GM21367 (cell line): Measurements from ENCODE around the gene UGT1A4.

ENCODE experiments used
- ATAC-seq: cut with Tn5 transposase; IDR thresholded peaks from one replicate; pipeline ENCODE4 v1.9.1; 2021; ENCODE audit not compliant: unreplicated experiment

UGT1A4 gene

DNA sequence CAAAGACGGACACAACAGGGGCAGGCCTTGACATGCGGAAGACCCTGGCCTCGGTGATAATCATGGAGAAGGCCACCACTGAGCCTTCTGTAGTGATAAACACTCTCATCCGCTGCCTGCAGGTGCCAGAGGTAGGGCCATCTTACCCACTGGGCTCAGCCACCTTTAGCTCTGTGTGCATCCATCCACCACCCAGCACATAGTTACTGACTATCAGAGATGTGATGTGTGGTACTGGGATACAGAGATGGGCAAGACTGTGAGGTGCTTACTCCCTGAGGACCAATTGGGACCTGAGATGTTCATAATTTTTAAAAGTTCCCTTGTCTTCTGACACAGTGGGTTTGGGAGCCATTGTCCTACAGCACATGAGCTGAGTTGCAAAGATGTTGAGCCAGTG, 61.2 kb downstream of the UGT1A4 start:
- ATAC-seq: no peak

GRCh38 chr2:233780771-233781170, 62.2 kb downstream of the UGT1A4 start:
- ATAC-seq: no peak

DNA sequence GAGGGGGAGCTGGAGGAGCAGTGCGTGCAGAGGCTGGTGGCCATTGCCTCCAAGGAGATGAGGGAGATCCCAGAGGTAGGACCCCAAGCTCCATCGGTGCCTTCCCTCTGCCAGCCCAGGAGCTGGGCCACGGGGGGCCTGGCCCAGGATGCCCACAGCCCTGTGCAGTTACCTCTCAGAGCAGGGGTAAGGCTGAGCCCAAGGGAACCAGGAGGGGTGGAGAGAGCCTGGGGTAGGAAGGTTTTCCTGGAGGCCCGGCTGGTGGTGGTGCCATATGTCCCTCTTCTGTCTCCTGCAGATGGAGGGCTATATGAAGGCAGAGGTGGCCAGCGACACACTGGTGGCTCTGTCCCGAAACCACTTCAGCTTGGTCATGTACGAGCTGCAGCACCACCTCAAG, 71.0 kb downstream of the UGT1A4 start:
- ATAC-seq: no peak

DNA sequence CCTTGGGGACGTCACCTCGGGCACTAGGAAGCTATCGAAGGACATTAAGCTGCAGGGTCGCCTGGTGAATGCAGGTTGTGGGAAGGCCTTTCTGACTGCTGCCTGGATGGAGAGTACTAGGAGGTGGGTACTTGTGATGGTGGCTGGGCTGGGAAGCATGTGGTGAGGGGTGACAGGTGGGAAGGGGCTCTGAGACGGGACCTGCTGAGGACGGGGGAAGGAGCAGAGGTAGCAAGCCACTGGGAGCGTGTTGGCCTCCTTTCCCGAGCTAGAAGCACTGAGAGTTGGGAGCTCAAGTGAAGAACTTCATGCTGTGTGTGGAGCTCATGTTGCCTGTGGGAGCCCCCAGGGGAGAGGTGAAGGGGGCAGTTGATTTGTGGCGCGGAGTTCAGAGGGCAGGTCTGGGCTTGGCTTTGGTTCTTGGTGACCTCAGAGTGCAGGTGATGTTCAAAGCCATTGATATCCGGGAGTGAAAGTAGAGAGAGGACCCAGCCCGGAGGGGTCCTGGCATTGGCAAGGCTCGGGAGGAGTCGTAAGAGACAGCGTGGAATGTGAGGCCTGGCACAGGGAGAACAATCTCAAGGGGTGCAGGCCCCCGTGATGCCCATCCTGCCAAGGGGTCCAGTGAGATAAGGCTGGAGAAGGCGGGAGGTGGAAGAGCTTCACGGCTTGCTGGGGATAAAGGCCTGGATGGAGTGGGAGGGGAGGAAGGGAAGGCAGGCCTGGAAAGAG, 72.8 kb downstream of the UGT1A4 start:
- ATAC-seq: no peak

- no peak for ATAC-seq
Measured at GRCh38 chr2:233791883-233792329, 73.4 kb downstream of the UGT1A4 start.

DNA sequence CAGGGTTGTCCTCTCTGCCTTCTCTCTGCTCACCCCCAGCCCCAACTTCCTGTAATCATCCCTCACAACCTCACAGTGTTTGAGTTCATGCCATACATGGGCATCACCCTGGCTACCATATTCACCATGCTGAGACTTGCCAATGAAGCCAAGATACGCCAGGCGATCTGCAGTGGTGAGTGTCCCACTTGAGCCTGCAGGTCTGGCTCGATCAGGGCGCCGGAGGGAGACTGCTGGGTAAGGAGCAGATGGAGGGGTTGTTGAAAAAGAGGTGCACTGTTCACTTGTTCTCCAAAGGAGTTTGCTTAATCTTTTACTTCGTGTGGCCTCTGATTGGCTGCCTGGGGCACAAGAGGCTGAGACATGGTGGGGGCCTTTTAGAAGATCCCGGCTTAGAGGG, 74.2 kb downstream of the UGT1A4 start:
- no peak for ATAC-seq

GRCh38 chr2:233793465-233794127, 75.1 kb downstream of the UGT1A4 start:
- ATAC-seq: no peak

DNA sequence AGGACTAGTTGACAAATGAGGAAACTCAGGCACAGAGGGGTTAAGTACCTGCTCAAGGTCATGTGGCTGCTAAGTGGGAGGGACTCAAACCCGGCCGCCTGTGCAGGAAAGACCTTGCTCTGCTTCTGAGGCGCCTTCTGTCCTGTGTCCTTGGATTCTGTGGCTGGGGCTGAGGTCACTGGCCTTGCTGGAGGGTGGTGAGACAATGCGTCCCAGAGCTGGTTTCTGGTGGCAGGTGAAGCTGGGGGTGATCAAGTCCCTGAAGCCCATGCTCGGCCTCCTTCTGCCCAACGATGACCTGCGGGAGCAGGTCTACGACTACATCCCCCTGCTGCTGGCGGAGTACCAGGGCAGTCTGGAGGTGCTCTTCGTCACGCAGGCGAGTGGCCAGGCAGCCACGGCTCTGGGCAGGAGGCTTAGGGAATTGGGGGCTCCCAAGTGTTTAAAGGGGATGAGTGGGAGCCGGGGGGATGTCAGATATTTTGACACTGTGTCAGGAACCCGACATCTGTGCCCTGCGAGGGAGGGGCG, 75.7 kb downstream of the UGT1A4 start:
- no peak for ATAC-seq

DNA sequence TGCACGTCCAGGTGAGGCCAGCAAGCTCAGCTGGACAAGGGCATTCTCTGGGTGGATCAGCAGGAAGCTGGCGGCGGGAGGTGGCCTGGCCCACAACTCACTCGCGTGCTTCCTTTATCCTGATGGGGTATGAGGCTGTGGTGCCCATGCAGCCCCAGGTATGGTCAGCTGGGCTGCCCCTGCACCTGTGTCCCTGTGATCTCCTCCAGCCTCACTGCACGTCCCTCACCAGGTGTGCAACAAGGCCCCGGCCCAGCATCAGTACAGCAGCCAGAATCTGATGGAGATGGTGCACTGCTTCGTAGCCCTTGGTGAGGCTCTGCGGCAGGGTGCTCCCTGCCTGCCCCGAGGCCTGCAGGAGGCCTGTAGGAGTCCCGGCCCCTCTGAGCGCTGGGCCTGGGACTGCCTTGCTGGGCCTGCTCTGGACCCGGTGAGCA, 77.2 kb downstream of the UGT1A4 start:
- ATAC-seq: no peak

GRCh38 chr2:233796254-233796653, 77.7 kb downstream of the UGT1A4 start:
- no peak for ATAC-seq

DNA sequence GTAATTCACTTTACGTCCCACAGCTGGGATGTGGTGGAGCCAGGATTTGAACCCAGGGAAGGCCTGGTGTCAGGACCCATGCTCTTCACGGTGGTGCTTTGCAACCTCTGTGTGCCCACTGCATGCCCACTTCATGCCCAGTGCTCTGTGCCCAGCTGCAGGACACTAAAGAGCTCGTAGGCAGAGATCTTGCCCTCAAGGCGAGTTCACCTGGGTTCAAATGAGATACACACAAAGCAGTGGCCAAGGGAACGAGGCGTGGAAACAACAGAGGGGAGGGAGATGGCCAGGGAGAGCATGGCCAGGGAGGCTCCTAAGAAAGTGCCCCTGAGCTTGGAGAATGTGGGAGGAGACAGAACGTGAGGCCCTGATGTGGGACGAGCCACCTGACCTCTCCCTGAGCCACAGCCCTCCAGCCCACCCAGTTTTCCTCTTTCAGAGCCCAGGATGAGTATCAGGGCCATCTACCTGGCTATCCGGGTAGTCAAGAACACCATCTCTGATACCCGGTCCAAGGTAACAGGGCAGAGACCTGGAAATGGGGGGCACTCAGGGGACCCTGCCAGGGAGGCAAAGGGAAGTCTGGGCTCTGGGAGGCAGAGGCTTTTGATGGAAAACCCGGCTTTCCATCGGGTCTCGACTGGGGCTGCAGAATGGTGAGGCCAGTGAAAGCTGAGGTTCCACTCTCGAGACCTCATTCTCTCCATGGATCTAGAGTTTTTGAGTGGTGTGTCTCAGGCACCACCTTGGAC, 80.0 kb downstream of the UGT1A4 start:
- ATAC-seq: no peak

DNA sequence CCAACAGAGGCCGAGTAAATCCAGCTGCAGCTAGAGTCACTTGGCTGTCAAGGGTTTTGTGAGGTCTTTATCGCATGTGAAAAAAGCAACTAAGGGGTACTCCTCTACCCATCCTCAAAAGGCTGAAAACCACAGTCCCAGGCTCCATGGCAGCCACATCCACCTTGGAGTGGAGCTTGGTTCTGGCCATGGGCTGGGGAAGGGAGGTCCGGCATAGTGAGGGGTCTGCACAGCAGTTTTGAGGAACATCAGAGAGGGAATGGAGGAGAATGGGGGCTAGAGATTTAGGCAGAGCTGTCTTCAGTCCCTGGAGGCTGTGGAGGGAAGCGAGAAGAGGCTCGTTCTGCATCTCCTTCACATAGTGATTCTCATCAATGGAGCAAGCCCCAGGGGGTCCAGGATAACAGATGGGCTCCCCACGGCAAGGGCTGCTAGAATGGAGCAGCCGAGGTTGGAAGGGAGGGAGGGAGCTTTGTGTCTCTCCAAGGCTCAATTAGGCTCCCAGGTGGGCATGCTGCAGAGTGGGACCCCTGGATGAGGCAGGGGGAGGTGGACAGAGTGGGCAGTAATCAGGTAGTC, 80.6 kb downstream of the UGT1A4 start:
- ATAC-seq: no peak

- no peak for ATAC-seq
Measured at GRCh38 chr2:233799716-233800115, 81.2 kb downstream of the UGT1A4 start.

- ATAC-seq: no peak
Measured at GRCh38 chr2:233800208-233800607, 81.7 kb downstream of the UGT1A4 start.

- ATAC-seq: no peak
Measured at GRCh38 chr2:233801357-233802131, 83.0 kb downstream of the UGT1A4 start.

DNA sequence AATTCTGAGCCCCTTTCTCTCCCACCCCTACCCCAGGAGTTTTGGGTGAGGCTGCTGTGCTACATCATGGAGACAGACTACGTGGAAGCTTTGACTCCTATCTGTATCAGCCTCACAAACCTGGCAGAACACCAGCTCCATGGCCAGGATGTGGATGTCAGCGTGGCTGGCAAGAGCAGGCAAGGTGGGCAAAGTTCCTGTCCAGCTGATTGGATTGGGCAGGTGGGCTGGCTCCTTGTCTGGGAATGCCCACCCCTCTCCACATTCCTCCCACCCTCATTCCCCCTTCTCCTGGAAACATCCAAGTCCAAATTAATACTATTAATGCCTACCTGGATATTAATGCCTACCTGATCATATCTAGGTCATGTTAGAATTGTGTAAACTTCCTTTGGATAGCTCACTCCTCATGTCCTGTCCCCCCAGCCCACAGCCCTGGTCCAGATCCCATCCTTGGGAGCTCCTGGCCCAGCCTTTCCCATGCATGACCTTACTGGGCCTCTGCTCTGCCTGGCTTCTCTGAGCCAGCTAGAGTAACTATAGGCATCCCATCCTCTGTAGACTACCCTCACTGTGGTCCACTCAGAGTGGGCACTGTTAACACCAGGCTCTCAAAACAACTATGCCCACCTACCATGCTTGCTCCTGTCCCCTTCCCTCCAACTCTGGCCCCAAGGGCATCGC, 83.7 kb downstream of the UGT1A4 start:
- ATAC-seq: no peak

DNA sequence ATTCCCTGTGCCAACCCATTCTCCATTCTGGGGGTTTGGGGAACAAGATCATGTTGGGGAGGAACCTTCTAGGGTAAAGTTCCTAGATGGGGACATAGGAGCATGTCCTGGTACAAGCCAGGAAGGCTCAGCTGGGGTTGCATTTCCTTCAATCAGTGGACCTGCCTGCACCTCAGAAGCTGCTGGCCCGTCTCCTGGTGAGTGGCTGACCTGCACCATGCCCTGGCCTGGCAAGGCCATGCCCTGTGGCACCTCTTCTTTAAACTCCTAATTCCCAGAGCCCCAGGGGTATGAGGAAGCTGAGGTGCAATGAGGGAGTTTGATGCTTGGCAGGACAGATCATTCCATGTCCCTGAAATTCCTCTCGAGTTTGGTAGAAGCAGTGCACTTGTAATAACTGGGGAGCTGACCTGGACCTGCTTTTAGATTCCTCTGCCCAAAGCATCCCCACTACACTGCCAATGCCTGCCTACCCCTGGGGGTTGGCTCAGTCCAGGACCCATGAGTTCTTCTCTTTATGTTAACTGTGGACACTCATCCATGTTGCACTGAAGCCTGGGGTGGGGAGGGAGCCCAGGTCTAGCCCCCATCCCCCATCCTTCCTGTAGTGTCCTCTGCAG, 84.9 kb downstream of the UGT1A4 start:
- ATAC-seq: no peak

DNA sequence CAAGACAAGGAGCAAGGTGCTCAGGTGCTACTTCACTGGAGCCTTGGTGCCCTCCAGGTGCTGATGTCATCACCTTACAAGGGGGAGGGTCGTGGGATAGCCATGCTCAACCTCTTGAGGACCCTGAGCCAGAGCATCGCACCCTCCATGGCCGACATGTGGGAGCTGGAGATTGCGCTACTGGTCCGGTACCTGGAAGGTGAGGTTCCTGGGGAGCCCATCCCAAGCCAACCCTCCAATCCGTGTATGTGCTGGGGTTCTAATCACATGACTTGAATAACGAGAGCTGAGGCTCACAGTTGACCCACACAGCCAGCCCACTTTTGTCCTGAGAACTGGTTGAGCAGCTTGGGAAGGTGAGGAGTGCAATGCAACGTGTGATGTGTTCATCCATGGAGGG, 85.5 kb downstream of the UGT1A4 start:
- no peak for ATAC-seq

DNA sequence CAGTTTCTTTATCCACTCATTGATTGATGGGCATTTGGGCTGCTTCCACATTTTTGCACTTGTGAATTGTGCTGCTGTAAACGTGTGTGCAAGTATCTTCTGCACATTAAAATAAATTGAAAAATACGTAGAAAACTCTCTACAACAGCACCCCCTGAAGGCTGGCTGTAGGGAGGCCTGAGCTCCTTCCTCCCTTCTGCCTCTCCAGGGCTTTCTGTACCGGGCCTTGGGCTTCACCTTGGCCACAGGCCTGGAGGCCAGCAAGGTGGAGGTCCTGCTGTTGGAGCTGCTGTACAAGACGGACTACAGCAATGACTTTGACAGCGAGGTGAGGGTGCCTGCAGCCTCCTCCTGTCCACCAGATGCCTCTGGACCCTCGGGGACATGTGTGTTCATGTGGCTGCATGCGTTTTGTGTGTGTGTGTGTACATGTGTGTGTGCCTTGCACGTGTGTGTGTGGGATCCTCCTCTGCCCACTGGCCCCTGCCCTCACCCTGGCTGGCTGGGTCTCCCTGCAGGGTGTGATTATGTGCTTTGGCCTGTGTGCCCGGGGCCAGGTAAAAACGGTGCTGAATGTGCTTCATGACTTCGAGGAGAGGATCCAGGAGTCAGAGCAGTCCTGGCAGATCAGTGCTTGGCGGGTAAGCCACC, 88.8 kb downstream of the UGT1A4 start:
- ATAC-seq: no peak
